Measurements from ENCODE around the gene EMILIN1. TPM values are rescaled to one million over a fixed set of nuclear protein-coding genes. Genes with fewer than 3 reads are reported as not detected.
A peak's percentile ranks its signal among the peaks of the same experiment; 100 is the strongest.

Gene EMILIN1
- total RNA-seq, 1 donor: 137 TPM

- no peak overlapping the region for H3K4me3 ChIP-seq (ENCODE audit: insufficient read depth, low read length)
- H3K27me3 ChIP-seq (ENCODE audit: insufficient read depth, low read length): no peaks in the 10 kb centered on the region
- H4K20me1 ChIP-seq (ENCODE audit: insufficient read depth, low read length): no peaks in the 10 kb centered on the region
- no peaks in the 10 kb centered on the region for H3K9me3 ChIP-seq (ENCODE audit: low read depth, low read length)
- H2AFZ ChIP-seq (ENCODE audit: low read length): no peak overlapping the region
- H3K4me2 ChIP-seq (ENCODE audit: insufficient read depth, low read length): no peak overlapping the region
- DNase-seq (ENCODE audit: insufficient read length, low spot score, missing footprints): peak; percentile 64
- TF ChIP-seq CTCF (IDR thresholded peaks at IDR 0.05; ENCODE audit: extremely low read depth, low read depth, low read length): no peak
- H3K36me3 ChIP-seq (ENCODE audit: insufficient read depth, low read length): no peaks in the 10 kb centered on the region
- H3K79me2 ChIP-seq (ENCODE audit: insufficient read depth, low read length): no peaks in the 10 kb centered on the region
- no peak overlapping the region for H3K27ac ChIP-seq (ENCODE audit: low read depth, low read length)
- peaks cover 5% of the 10 kb centered on the region for H3K4me1 ChIP-seq (ENCODE audit: insufficient read depth, low read length)
Measured at GRCh38 chr2:27093430-27094352, 15.3 kb downstream of the EMILIN1 start.

GRCh38 chr2:27094353-27094984 lies 16.1 kb downstream of the EMILIN1 start:
- Histone ChIP-seq H3K79me2 (ENCODE audit: insufficient read depth, low read length) (no peaks in the 10 kb centered on the region), H2AFZ (ENCODE audit: low read length) (no peak overlapping the region), H3K4me2 (ENCODE audit: insufficient read depth, low read length) (no peak overlapping the region), H3K4me1 (ENCODE audit: insufficient read depth, low read length) (peaks cover 5% of the 10 kb centered on the region), H3K27ac (ENCODE audit: low read depth, low read length) (no peak overlapping the region), H3K4me3 (ENCODE audit: insufficient read depth, low read length) (no peak overlapping the region), H3K36me3 (ENCODE audit: insufficient read depth, low read length) (no peaks in the 10 kb centered on the region), H4K20me1 (ENCODE audit: insufficient read depth, low read length) (no peaks in the 10 kb centered on the region), H3K9me3 (ENCODE audit: low read depth, low read length) (no peaks in the 10 kb centered on the region), H3K27me3 (ENCODE audit: insufficient read depth, low read length) (no peaks in the 10 kb centered on the region)
- DNase-seq (ENCODE audit: insufficient read length, low spot score, missing footprints): peak; percentile 59
- TF ChIP-seq CTCF (IDR thresholded peaks at IDR 0.05; ENCODE audit: extremely low read depth, low read depth, low read length): no peak

GRCh38 chr2:27095427-27095744 lies 17.0 kb downstream of the EMILIN1 start:
- Histone ChIP-seq H3K27ac (ENCODE audit: low read depth, low read length) (no peak overlapping the region), H2AFZ (ENCODE audit: low read length) (no peak overlapping the region), H3K4me1 (ENCODE audit: insufficient read depth, low read length) (peaks cover 5% of the 10 kb centered on the region), H3K36me3 (ENCODE audit: insufficient read depth, low read length) (no peaks in the 10 kb centered on the region), H4K20me1 (ENCODE audit: insufficient read depth, low read length) (no peaks in the 10 kb centered on the region), H3K79me2 (ENCODE audit: insufficient read depth, low read length) (no peaks in the 10 kb centered on the region), H3K4me3 (ENCODE audit: insufficient read depth, low read length) (no peak overlapping the region), H3K4me2 (ENCODE audit: insufficient read depth, low read length) (no peak overlapping the region), H3K9me3 (ENCODE audit: low read depth, low read length) (no peaks in the 10 kb centered on the region), H3K27me3 (ENCODE audit: insufficient read depth, low read length) (no peaks in the 10 kb centered on the region)
- no peak for DNase-seq (ENCODE audit: insufficient read length, low spot score, missing footprints)
- no peak for TF ChIP-seq CTCF (IDR thresholded peaks at IDR 0.05; ENCODE audit: extremely low read depth, low read depth, low read length)

Measured in osteoblast (primary cell).